Activated T-cell treated with anti-CD3 and anti-CD28 coated beads for 1 hour (primary cell): ENCODE measurements around the gene TMCC1.
"Not testable (repeated sequence)": the region's sequence is repeated elsewhere in the genome, so short reads cannot be mapped to it uniquely, and the experiment has no call there.

Source experiments
- DNase-seq: peaks from one replicate; pipeline ENCODE4 v3.0.0-alpha.2; 2020; ENCODE audit warnings: low read depth

The TMCC1 gene

DNA sequence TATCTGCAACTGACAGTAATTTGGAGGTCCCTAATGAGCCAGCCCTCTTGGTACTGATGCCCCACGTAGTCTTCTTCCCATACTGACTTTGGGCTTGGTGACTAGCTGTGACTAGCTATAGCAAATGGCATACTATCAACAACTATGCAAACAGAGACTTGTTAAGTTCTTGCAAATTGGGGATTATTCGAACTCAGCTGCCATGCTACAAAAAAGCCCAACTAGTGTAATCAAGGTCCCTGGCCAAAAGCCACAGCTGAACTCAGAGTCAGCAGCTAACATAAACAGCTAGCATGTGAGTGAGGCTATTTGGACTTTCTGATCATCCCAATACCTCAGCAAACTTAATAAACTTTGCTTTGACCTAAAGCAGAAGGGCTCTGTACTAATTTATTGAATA, 165.8 kb downstream of the TMCC1 start:
- no peak for DNase-seq

- DNase-seq = no peak
These were observed 169.8 kb downstream of the TMCC1 start for GRCh38 chr3:129723558-129724324.

- DNase-seq = no peak
These were observed 171.0 kb downstream of the TMCC1 start for GRCh38 chr3:129722527-129722926.

DNA sequence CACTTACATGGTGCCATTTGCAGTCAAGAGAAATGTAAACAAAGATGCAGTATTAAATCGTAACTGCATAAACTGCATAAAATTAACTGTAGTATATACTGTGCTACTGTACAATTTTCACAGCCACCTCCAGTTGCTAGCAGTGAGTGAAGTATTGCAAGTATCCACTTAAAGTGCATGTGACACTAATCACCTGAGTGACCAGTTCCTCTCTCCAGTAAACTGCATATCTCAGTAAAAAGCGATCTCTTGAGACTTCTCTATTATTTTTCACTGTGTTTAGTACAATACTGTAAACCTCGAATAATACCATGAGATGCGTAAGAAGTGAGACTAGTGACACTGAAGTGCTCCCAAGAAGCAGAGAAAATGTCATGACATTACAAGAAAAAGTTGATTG, 175.3 kb downstream of the TMCC1 start:
- DNase-seq = no peak

GRCh38 chr3:129715854-129716253, 177.7 kb downstream of the TMCC1 start:
- DNase-seq = no peak

- DNase-seq = no peak
These were observed 185.1 kb downstream of the TMCC1 start for GRCh38 chr3:129708328-129708861.

- DNase-seq = no peak
These were observed 188.2 kb downstream of the TMCC1 start for GRCh38 chr3:129705274-129705673.

DNA sequence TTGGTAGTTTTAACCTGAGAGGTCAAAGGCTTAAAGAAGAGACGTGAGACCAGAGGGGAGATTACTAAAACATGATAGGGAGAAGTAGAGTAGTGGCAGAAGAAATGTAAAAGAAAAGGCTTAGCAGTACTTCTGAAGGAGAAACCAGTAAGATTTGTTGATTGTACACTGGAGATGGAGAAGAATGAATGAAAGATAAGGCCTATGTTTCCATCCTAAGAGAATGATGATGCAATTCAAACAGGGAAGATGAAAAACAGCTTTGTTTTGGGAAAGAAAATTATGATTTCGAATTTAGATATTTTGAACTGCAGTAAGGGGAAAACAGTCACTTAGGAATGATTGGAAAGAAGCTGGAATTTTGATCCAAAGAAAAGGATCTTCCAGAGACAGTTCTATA, 189.6 kb downstream of the TMCC1 start:
- DNase-seq = no peak

DNA sequence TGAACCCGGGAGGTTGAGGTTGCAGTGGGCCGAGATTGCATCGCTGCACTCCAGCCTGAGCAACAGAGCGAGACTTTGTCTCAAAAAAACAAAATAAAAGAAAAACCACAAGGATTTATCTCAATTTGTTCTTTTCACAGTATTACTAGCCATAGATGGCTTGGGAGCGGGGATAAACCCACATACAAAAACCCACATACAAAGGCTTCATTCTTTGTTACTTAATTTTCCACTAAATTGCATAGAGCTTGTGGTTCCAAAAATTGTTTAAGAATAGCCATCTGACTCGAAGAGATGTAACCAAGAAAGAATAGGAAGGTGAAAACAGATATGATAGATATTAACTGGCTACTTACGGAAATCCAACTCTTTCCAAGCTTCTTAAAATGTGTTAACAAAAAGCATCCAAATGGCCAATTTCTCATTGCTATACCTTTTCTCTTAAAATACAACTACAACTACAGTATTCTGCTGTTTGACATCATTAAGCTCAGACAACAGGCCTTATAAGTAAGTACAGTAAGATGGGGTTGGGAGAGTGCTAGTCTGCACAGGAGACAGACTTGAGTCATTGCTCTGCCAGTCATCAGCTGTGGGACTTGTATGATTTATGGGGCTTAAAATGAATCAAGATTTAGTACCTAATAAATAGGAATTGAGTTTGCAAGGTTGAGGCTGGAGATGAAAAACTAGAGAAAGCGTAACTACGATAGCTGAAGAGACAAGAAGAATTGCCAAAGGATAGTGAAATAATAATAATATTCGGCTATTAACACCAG, 190.4 kb downstream of the TMCC1 start:
- DNase-seq = no peak

DNA sequence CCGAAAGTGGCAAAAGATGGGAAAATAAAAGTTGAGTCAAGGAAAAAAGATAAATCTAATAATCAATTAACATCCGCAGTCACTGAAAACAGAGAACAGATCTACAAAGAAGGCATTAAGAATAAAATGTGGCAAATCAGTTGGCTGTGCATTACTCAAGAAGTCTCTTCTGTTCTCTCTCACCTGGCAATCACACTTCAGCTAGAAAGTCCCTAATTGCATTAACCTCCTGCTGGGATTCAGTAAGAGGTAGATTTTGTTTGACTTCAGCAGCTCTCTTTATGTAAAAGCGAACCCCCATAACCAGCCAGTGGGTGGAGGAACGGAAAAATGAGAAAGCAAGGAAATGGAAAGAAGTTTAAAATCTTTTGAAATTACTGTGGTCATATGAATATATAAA, 192.3 kb downstream of the TMCC1 start:
- DNase-seq = no peak

DNA sequence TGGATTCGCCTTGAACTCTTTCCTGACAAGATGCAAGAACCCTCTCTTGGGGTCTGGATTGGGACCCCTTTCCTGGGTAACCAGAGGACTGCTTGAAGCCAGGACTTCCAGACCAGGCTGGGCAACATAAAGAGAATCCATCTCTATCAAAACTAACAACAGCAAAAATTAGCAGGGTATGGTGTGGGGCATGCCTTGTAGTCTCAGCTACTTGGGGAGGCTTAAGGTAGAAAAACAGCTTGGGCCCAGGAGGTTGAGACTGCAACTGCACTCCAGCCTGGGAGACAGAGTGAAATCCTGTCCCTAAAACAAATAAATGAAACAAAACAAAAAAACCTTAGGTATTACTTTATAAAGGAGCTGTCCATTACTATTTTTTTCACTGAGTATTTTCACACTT, 193.9 kb downstream of the TMCC1 start:
- no peak for DNase-seq

DNA sequence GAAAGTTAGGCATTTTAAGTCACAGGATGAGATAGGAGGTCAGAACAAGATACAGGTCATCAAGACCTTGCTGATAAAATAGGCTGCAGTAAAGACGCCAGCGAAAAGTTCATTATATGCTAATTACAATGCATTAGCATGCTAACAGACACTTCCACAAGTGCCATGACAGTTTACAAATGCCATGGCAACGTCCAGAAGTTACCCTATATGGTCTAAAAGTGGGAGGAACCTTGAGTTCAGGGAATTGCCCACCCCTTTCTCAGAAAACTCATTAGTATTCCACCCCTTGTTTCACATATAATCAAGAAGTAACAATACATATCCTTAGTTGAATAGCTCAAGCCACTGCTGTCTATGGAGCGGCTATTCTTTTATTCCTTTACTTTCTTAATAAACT, 194.3 kb downstream of the TMCC1 start:
- no peak for DNase-seq

GRCh38 chr3:129697229-129697969, 196.1 kb downstream of the TMCC1 start:
- DNase-seq = no peak

- not testable (repeated sequence) for DNase-seq
These were observed 197.1 kb downstream of the TMCC1 start for GRCh38 chr3:129696430-129696829.

DNA sequence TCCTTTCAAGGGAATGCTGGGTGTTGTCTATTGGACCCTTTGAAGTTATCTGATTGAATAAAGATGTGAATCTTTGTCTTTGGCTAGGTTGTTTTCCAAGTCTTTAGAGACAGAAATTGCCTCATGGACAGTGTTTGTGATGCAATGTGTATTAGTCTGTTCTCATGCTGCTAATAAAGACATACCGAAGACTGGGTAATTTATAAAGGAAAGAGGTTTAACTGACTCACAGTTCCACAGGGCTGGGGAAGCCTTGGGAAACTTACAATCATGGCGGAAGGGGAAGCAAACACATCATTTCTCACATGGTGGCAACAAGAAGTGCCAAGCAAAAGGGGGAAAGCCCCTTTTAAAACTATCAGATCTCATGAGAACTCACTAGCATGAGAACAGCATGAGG, 198.3 kb downstream of the TMCC1 start:
- no peak for DNase-seq

- no peak for DNase-seq
These were observed 199.3 kb downstream of the TMCC1 start for GRCh38 chr3:129694228-129694627.

- DNase-seq = no peak
These were observed 200.8 kb downstream of the TMCC1 start for GRCh38 chr3:129692743-129693142.

DNA sequence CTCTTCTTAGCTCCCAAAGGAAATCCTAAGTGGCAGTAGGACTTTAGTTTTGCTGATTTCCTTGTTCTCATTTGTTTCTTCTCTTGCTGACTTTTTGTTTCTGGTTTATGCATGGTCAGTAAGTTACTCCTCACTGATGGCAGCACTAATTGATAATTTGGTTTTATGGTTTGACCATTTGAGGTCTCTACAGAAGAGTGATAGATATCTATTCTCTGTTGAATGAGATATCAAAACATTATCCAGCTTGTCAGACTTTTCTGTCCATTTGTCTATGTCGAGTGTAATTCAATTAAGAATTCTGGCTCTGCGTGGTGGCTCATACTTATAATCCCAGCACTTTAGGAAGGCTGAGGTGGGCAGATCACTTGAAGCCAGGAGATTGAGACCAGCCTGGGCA, 202.5 kb downstream of the TMCC1 start:
- DNase-seq = no peak

DNA sequence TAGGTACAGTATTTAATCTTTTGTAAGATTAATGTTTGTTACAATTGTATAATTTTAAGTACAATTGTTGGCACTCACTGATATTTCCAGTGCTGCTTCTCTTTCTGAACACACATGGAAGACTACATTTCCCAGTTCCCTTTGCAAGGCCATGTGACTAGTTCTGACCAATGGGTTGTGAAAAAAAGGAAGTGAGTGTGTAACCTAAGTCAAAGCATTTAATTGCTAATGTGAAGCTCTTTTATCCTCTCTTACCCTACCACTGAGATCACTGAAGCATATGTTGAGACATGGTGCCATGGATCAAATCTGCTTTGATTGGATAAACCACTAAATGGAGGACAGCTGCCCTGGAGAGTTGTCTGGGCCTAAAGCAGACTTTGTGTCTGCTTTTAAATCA, 203.1 kb downstream of the TMCC1 start:
- no peak for DNase-seq

- DNase-seq = no peak
These were observed 204.5 kb downstream of the TMCC1 start for GRCh38 chr3:129689036-129689435.

DNA sequence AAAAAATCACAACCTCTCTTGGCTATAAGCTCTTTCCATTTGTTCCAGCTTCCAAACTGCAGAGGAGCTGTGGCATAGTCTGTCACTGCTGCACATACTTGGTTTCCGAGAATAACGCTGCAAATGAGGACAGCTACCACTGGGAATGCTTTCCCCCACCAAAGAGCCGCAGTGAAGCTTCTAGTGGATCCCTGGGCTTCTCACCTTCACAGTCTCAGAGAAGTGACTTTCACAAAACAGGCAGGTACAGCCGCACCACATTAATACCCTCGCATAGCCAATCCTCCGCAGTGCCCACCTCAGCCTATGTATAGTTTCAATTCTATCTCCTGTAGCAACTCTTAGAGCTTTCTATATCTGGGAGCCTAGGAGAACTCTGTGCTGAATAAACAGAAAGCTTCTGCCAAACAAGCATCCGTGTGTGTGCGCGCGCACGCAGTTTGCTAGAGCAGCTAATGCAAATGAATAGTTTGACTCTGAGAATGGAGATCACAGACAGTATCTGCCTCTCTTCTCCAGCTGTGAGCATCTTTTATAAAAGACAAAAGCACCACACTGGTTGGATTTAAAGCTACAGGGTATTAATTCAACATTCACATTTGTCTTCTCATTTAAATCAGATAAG, 205.1 kb downstream of the TMCC1 start:
- DNase-seq = no peak

GRCh38 chr3:129687586-129688125, 205.9 kb downstream of the TMCC1 start:
- DNase-seq = no peak
